ENCODE data around the gene DCAF5.
"Not testable (repeated sequence)": the region's sequence is repeated elsewhere in the genome, so short reads cannot be mapped to it uniquely, and the experiment has no call there.

DCAF5 gene

GRCh38 chr14:69101331-69101826 is 51.5 kb downstream of the DCAF5 start:
- no peak for DNase-seq (ENCODE audit: low spot score)

- no peak for DNase-seq (ENCODE audit: low spot score)
Measured at GRCh38 chr14:69097974-69098373, 54.9 kb downstream of the DCAF5 start.

- no peak for DNase-seq (ENCODE audit: low spot score)
Measured at GRCh38 chr14:69096781-69097475, 56.0 kb downstream of the DCAF5 start.

- no peak for DNase-seq (ENCODE audit: low spot score)
Measured at GRCh38 chr14:69096246-69096645, 56.7 kb downstream of the DCAF5 start.

- DNase-seq (ENCODE audit: low spot score) = no peak
Measured at GRCh38 chr14:69094481-69094880, 58.4 kb downstream of the DCAF5 start.

- peak; percentile 93 for DNase-seq (ENCODE audit: low spot score)
Measured at GRCh38 chr14:69093631-69094421, 59.1 kb downstream of the DCAF5 start.

GRCh38 chr14:69092840-69093422 is 60.0 kb downstream of the DCAF5 start:
- DNase-seq (ENCODE audit: low spot score) = no peak

- no peak for DNase-seq (ENCODE audit: low spot score)
Measured at GRCh38 chr14:69091695-69092094, 61.2 kb downstream of the DCAF5 start.

GRCh38 chr14:69091006-69091405 is 61.9 kb downstream of the DCAF5 start:
- DNase-seq (ENCODE audit: low spot score) = no peak

- DNase-seq (ENCODE audit: low spot score) = no peak
Measured at GRCh38 chr14:69090187-69090789, 62.6 kb downstream of the DCAF5 start.

GRCh38 chr14:69089046-69089445 is 63.9 kb downstream of the DCAF5 start:
- DNase-seq (ENCODE audit: low spot score) = no peak

- no peak for DNase-seq (ENCODE audit: low spot score)
Measured at GRCh38 chr14:69088586-69088985, 64.3 kb downstream of the DCAF5 start.

- no peak for DNase-seq (ENCODE audit: low spot score)
Measured at GRCh38 chr14:69087061-69087461, 65.9 kb downstream of the DCAF5 start.

GRCh38 chr14:69086537-69086936 is 66.4 kb downstream of the DCAF5 start:
- DNase-seq (ENCODE audit: low spot score) = no peak

GRCh38 chr14:69084023-69084422 is 68.9 kb downstream of the DCAF5 start:
- no peak for DNase-seq (ENCODE audit: low spot score)

GRCh38 chr14:69083181-69083580 is 69.7 kb downstream of the DCAF5 start:
- DNase-seq (ENCODE audit: low spot score) = no peak

GRCh38 chr14:69081271-69081670 is 71.6 kb downstream of the DCAF5 start:
- no peak for DNase-seq (ENCODE audit: low spot score)

GRCh38 chr14:69079747-69080146 is 73.2 kb downstream of the DCAF5 start:
- DNase-seq (ENCODE audit: low spot score) = no peak

- no peak for DNase-seq (ENCODE audit: low spot score)
Measured at GRCh38 chr14:69079188-69079742, 73.7 kb downstream of the DCAF5 start.

GRCh38 chr14:69077841-69078240 is 75.1 kb downstream of the DCAF5 start:
- DNase-seq (ENCODE audit: low spot score) = no peak

- not testable (repeated sequence) for DNase-seq (ENCODE audit: low spot score)
Measured at GRCh38 chr14:69077185-69077584, 75.7 kb downstream of the DCAF5 start.

GRCh38 chr14:69076341-69076740 is 76.6 kb downstream of the DCAF5 start:
- no peak for DNase-seq (ENCODE audit: low spot score)

Measured in globus pallidus (tissue), 1 donor.